Colonic mucosa (tissue), 4 donors: ENCODE measurements around the gene CAPSL. TPM values are rescaled to one million over a fixed set of nuclear protein-coding genes. Genes with fewer than 3 reads are reported as not detected.
A peak's percentile ranks its signal among the peaks of the same experiment; 100 is the strongest.
"Not testable (repeated sequence)": the region's sequence is repeated elsewhere in the genome, so short reads cannot be mapped to it uniquely, and the experiment has no call there.

ENCODE experiments used
- DNase-seq: peaks from one replicate; pipeline ENCODE4 v3.0.0-alpha.2; 2020
- H3K27ac ChIP-seq: fragments of 200-600 bp; one replicate; pipeline ENCODE4 v1.8.0; 2021
- H3K27me3 ChIP-seq: fragments of 200-600 bp; one replicate; pipeline ENCODE4 v1.8.0; 2021
- H3K36me3 ChIP-seq: fragments of 200-600 bp; one replicate; pipeline ENCODE4 v1.8.0; 2021
- H3K4me1 ChIP-seq: fragments of 200-600 bp; one replicate; pipeline ENCODE4 v1.8.0; 2021; ENCODE audit warnings: mild to moderate bottlenecking
- H3K4me3 ChIP-seq: fragments of 200-600 bp; one replicate; pipeline ENCODE4 v1.8.0; 2021
- H3K9ac ChIP-seq, 2 donors: one replicate each; pipeline ENCODE4 v1.7.0; 2013; ENCODE audit warnings: control low read depth in 2 of 2, low read depth in 2 of 2, low read length in 2 of 2
- H3K9me3 ChIP-seq: fragments of 200-600 bp; one replicate; pipeline ENCODE4 v1.8.0; 2021
- intact Hi-C: fragments of 100-400 bp; cut with DNase I; formaldehyde crosslinking; loops from one replicate; pipeline ENCODE4 v1.14.1; 2022
- total RNA-seq, 2 donors: library from RNA; stranded (reverse); fragmentation: NEBNext Ultra II Directional in 1 of 2; extraction: Animal tissue kit (Norgen Biotek cat#: 25700) in 1 of 2; gene quantifications; one replicate each; pipeline ENCODE4 v1.2.1, GENCODE V29; 2021
- TF ChIP-seq, protein P1 (sequence below): fragments of 200-600 bp; IDR thresholded peaks from one replicate; pipeline ENCODE4 v1.8.0; 2022; ENCODE audit warnings: antibody characterized with exemption, mild to moderate bottlenecking
- donor health status: healthy.
- donor health status: DM: no; HTN: no; CAD: no.
- donor health status: DM: no; HTN: no; CAD: no.

The CAPSL gene
- total RNA-seq, 2 donors from 2014 or later, result not detected

DNA sequence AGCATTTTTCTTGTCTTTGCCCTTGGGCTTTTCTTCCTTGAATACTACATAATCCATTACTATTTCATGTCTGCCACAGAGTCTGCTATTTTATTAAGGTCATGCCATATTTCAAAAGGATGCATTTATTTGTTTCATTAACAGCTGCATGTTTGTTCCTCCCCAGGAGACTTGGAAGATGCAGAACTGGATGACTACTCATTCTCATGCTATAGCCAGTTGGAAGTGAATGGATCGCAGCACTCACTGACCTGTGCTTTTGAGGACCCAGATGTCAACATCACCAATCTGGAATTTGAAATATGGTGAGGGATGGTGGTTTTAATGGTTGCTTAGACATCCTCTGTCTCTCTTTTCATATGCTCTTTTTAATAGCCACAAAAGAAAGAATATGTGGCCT lies 77.7 kb downstream of the CAPSL start:
- intact Hi-C loops, result no loop called here
- H3K27ac ChIP-seq, result no peak overlapping the region

DNA sequence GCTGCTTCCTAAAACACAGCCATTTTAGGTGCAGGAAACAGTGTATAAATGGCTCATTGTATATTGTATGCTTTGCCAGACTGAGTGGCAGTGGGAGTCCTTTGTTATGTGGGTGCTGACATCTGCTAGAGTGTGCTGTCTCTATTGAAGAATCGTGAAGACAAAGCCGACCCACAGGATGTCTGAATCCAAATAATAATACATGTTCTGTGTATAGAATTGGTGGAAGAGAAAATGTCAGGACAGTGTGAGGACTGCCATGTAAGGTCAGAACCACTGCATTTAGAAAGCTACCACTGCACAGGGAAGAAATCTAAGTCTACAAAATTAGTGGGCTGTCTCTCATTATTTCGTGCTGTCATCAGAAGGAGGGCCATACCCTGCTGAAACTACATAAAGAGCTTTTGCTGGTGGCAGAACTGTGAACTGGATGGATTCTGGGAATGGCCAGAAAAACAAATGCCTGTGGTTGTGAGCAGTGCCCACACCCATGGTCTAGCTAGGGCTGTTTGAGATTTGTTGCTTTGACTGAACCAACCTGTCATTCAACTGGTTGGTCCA lies 79.2 kb downstream of the CAPSL start:
- DNase-seq, result no peak
- H3K36me3 ChIP-seq, result no peaks in the 10 kb centered on the region
- TF ChIP-seq, protein P1, sequence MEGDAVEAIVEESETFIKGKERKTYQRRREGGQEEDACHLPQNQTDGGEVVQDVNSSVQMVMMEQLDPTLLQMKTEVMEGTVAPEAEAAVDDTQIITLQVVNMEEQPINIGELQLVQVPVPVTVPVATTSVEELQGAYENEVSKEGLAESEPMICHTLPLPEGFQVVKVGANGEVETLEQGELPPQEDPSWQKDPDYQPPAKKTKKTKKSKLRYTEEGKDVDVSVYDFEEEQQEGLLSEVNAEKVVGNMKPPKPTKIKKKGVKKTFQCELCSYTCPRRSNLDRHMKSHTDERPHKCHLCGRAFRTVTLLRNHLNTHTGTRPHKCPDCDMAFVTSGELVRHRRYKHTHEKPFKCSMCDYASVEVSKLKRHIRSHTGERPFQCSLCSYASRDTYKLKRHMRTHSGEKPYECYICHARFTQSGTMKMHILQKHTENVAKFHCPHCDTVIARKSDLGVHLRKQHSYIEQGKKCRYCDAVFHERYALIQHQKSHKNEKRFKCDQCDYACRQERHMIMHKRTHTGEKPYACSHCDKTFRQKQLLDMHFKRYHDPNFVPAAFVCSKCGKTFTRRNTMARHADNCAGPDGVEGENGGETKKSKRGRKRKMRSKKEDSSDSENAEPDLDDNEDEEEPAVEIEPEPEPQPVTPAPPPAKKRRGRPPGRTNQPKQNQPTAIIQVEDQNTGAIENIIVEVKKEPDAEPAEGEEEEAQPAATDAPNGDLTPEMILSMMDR, result no peak
- H3K9ac ChIP-seq, result no peak overlapping the region
- intact Hi-C loops, result no loop called here
- no peaks in the 10 kb centered on the region for H3K9me3 ChIP-seq
- peak overlapping the region; percentile 1 for H3K4me3 ChIP-seq
- H3K27me3 ChIP-seq, result no peaks in the 10 kb centered on the region
- no peak overlapping the region for H3K27ac ChIP-seq
- no peaks in the 10 kb centered on the region for H3K4me1 ChIP-seq

More for the DNA sequence above, 77.7 kb downstream of the CAPSL start:
- no peaks in the 10 kb centered on the region for H3K9me3 ChIP-seq
- no peak overlapping the region for H3K4me3 ChIP-seq
- no peaks in the 10 kb centered on the region for H3K36me3 ChIP-seq
- H3K4me1 ChIP-seq, result no peaks in the 10 kb centered on the region
- H3K27me3 ChIP-seq, result no peaks in the 10 kb centered on the region
- TF ChIP-seq, protein P1, result no peak
- DNase-seq, result no peak
- H3K9ac ChIP-seq, result no peak overlapping the region

DNA sequence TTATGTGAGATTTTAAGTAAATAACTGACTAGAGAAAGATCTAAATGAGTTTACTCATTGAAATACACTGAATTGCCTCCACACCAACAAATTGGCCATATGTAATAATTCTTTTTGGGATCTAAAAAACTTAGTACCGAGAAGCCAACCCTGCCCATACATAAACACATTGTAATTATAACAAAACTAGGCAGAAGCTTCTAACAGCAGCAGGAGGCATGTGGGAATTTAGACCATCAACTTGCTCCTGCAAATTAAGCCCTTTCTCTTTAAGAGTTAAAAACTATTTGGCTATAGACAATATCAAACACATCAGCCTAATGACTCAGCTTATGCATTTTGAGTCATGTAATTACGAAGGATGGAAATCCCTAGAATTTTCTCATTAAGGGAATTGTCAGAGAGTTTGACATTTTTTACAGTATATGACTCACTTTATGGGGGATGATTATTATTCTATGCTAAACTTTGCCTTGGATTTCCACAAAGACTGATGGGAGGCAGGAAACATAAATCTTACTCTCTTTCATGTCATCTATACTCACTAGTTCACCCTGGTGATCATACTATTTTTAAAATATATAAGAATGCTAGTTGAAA lies 80.7 kb downstream of the CAPSL start:
- Histone ChIP-seq H3K27ac (peak overlapping the region; percentile 28), H3K4me3 (no peak overlapping the region), H3K4me1 (no peaks in the 10 kb centered on the region), H3K27me3 (no peaks in the 10 kb centered on the region), H3K9ac (no peak overlapping the region), H3K9me3 (no peaks in the 10 kb centered on the region), H3K36me3 (no peaks in the 10 kb centered on the region)
- no peak for DNase-seq
- intact Hi-C loops, result no loop called here
- TF ChIP-seq, protein P1, result no peak

DNA sequence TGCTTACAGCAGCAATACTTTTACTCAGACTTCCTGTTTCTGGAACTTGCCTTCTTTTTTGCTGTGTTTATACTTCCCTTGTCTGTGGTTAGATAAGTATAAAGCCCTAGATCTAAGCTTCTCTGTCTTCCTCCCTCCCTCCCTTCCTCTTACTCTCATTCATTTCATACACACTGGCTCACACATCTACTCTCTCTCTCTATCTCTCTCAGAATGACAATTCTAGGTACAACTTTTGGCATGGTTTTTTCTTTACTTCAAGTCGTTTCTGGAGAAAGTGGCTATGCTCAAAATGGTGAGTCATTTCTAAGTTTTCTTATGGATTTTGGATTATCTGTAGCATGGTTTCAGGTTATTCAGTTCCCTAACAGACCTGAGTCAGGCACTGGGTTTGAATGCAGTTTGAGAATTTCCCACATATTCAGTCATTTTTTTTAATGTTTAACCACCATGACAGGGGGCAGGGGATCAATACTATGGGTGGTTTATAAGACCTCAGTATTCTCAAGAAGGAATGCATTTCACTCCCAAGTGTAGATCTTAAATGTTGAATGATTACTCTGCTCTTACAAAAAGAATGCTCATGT lies 81.6 kb downstream of the CAPSL start, which contains the start of gene IL7R:
IL7R (plus strand) TSS at position 127 of the 587 bp plus-strand sequence; CDS start at position 214, 87 bp downstream.
- H3K27me3 ChIP-seq, result no peaks in the 10 kb centered on the region
- H3K9ac ChIP-seq, result no peak within 1 kb of the TSS
- H3K36me3 ChIP-seq, result no peaks in the 10 kb centered on the region
- H3K4me3 ChIP-seq, result no peak within 1 kb of the TSS
- intact Hi-C loops, result no loop called here
- H3K27ac ChIP-seq, result peak within 1 kb of the TSS; percentile 34
- no peak for DNase-seq
- no peaks in the 10 kb centered on the region for H3K4me1 ChIP-seq
- no peaks in the 10 kb centered on the region for H3K9me3 ChIP-seq
- TF ChIP-seq, protein P1, result no peak

DNA sequence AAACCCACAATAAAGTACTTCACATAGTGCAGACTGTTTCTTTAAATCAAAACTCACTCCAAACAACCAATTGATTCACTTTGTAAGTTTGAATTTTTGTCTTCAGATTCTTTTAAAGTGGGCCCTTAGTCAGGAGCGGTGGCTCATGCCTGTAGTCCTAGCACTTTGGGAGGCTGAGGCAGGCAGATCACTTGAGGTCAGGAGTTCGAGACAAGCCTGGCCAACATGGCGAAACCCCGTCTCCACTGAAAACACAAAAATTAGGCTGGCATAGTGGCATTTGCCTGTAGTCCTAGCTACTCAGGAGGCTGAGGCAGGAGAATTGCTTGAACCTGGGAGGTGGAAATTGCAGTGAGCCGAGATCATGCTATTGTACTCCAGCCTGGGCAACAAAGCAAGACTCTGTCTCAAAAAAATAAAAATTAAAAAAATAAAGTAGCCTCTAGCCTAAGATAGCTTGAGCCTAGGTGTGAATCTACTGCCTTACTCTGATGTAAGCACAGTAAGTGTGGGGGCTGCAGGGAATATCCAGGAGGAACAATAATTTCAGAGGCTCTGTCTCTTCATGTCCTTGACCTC lies 82.1 kb downstream of the CAPSL start:
- H3K36me3 ChIP-seq, H3K4me3 ChIP-seq, H3K9ac ChIP-seq, DNase-seq, H3K4me1 ChIP-seq, intact Hi-C loops, H3K9me3 ChIP-seq, H3K27me3 ChIP-seq: not testable (repeated sequence)
- peak overlapping the region; percentile 30 for H3K27ac ChIP-seq

DNA sequence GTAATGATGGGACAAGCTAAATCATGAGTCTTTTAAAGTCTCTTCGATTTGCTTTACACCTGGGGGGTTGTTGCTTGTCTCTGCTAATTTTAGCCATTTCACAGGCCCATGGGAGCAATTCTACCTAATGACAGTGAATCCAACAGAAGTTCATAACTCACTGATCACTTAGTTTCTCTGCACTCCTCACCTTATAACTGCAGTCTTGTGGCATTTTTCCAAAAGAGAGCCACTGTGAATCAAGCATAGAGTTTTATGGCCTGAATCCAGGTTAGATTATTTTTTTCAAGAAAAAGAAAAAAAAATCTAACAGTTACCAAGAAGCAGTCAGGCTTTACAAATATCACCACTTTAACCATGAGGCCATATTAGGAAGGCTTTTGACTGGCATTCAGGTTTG lies 83.2 kb downstream of the CAPSL start:
- no peak overlapping the region for H3K9ac ChIP-seq

More for the DNA sequence above, 83.2 kb downstream of the CAPSL start:
- H3K27me3 ChIP-seq, result no peaks in the 10 kb centered on the region
- H3K9me3 ChIP-seq, result no peaks in the 10 kb centered on the region
- H3K4me3 ChIP-seq, result no peak overlapping the region
- TF ChIP-seq, protein P1, result no peak
- no peak for DNase-seq
- intact Hi-C loops, result no loop called here
- H3K36me3 ChIP-seq, result no peaks in the 10 kb centered on the region
- no peak overlapping the region for H3K27ac ChIP-seq
- H3K4me1 ChIP-seq, result no peaks in the 10 kb centered on the region
